ENCODE results near the gene POLR3A. TPM values are rescaled to one million over a fixed set of nuclear protein-coding genes. Genes with fewer than 3 reads are reported as not detected.

POLR3A gene
- polyA plus RNA-seq, 1 of the 3 experiments (the other 2 are of a cell fraction): 10.8 TPM

GRCh38 chr10:78045856-78046255 is 16.5 kb upstream of the POLR3A start:
- 100% methylated on average over 6 of the region's 8 CpGs for WGBS (ENCODE audit: low lambda C conversion rate)
- no peak for TF ChIP-seq EP300 (IDR thresholded peaks at IDR 0.05; ENCODE audit: borderline replicate concordance in 1 of 2, low read depth in 1 of 2, low read length in 1 of 2)
- no peak for TF ChIP-seq GABPA (IDR thresholded peaks at IDR 0.05; ENCODE audit: low read depth)
- no peak for TF ChIP-seq POLR2AphosphoS5 (IDR thresholded peaks at IDR 0.05; ENCODE audit: low read depth, low read length)
- TF ChIP-seq FOSL2 (IDR thresholded peaks at IDR 0.05; ENCODE audit: borderline replicate concordance, low read depth): no peak
- TF ChIP-seq CHD2 (IDR thresholded peaks at IDR 0.05; ENCODE audit: low read length, partially characterized antibody): no peak
- no peak for TF ChIP-seq USF2 (IDR thresholded peaks at IDR 0.05; ENCODE audit: borderline replicate concordance, low read depth, low read length)
- TF ChIP-seq NRF1 (IDR thresholded peaks at IDR 0.05; ENCODE audit: low read depth, low read length): no peak
- no peak for TF ChIP-seq FOXJ3 (CRISPR knock-in tag; IDR thresholded peaks at IDR 0.05)
- no peak for TF ChIP-seq SMC3 (IDR thresholded peaks at IDR 0.05; ENCODE audit: low read depth, low read length)
- TF ChIP-seq RAD21 (IDR thresholded peaks at IDR 0.05; ENCODE audit: low read length): no peak
- TF ChIP-seq TCF12 (IDR thresholded peaks at IDR 0.05): no peak
- TF ChIP-seq ELF1 (IDR thresholded peaks at IDR 0.05): no peak
- no peak for TF ChIP-seq IRF3 (IDR thresholded peaks at IDR 0.05; ENCODE audit: low read depth, low read length)
- TF ChIP-seq CTCF (IDR thresholded peaks at IDR 0.05): no peak
- TF ChIP-seq MXI1 (IDR thresholded peaks at IDR 0.05; ENCODE audit: low read depth, low read length): no peak
- TF ChIP-seq NFIC (IDR thresholded peaks at IDR 0.05; ENCODE audit: borderline replicate concordance): no peak
- no peak overlapping the region for H3K27ac ChIP-seq (ENCODE audit: low read depth in 2 of 2, low read length in 1 of 2)
- H3K4me3 ChIP-seq (ENCODE audit: low read depth in 2 of 2, low read length in 1 of 2): no peak overlapping the region
- no peak overlapping the region for H3K9ac ChIP-seq
- no peak overlapping the region for H2AFZ ChIP-seq (ENCODE audit: low read depth)
- peaks cover 14 to 18% of the 10 kb centered on the region in 2 experiments for H3K36me3 ChIP-seq (replicated peaks in 1 of 2; ENCODE audit: control insufficient read depth in 1 of 2, insufficient read depth in 2 of 2, low read length in 1 of 2)
- peaks cover 26% of the 10 kb centered on the region in 2 experiments; a peak in 3 of 4 replicates for H3K4me1 ChIP-seq (ENCODE audit: control insufficient read depth in 1 of 2, insufficient read depth in 2 of 2, low read depth in 1 of 2, low read length in 1 of 2)
- peaks cover 35% of the 10 kb centered on the region for H3F3A ChIP-seq (replicated peaks; ENCODE audit: insufficient read depth)
- peaks cover 27% of the 10 kb centered on the region for H4K20me1 ChIP-seq (ENCODE audit: insufficient read depth)
- H3K4me2 ChIP-seq: no peak overlapping the region
- peaks cover 5% of the 10 kb centered on the region; the same call in 1 of the 2 replicates for H3K79me2 ChIP-seq (ENCODE audit: insufficient read depth)
- no peaks in the 10 kb centered on the region for H3K9me2 ChIP-seq
- H3K9me3 ChIP-seq: no peaks in the 10 kb centered on the region
- DNase-seq: no peak
- H3K27me3 ChIP-seq (ENCODE audit: insufficient read depth): no peaks in the 10 kb centered on the region
- ChIA-PET POLR2A (interaction anchor here (0.6 kb wide), 1 partner anchor 1031 kb away, joined by 3 read pairs; no protein-coding TSS in a partner anchor), CTCF (interaction anchor here (1.2 to 4.9 kb wide), 10 partner anchors 10 to 1150 kb away, joined by 3 to 122 read pairs (median 20); partner anchors contain the start of gene POLR3A)

Measured in SK-N-SH (cell line).